ENCODE results near the gene FTSJ3.

FTSJ3 gene

DNA sequence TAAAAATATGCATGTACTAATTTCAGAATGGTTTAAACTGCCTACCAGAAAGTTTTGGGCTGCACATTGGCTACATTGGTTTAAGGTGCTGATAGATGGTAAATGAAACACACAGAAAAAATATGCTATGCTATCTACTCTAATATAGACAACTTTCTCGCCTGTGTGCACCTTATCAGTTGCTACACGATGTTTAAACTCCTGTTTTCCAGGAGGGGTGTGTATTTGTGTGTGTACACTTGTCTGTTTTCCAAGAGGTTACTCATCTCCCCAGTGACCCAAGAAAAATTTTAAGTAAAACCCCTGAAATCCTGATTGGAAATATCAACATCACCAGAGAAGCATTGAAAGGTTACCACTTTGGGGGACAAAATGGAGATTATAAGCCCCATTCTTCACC lies 21.9 kb downstream of the FTSJ3 start:
- TF ChIP-seq CTCF (IDR thresholded peaks at IDR 0.05) = no peak

DNA sequence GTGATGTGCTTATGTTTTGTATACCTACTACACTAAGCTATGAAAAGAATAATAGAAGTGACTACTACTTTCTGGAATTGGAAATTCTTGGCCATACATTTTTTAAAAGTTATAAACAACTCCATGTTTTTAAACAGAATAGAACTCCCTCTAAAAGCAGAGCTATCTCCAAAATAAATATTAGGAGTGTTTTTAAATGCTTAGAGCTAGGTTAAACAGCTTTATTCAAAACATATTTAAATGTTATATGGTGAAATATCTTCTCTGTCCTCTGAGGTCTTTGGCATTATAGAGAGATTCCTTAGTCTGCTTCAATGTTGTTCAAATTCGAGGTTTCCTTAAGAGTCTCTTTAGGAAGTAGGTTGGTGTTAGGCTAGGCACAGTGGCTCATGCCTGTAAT lies 23.1 kb downstream of the FTSJ3 start:
- no peak for TF ChIP-seq CTCF (IDR thresholded peaks at IDR 0.05)

GRCh38 chr17:63800783-63801182 lies 26.7 kb downstream of the FTSJ3 start:
- no peak for TF ChIP-seq CTCF (IDR thresholded peaks at IDR 0.05)

DNA sequence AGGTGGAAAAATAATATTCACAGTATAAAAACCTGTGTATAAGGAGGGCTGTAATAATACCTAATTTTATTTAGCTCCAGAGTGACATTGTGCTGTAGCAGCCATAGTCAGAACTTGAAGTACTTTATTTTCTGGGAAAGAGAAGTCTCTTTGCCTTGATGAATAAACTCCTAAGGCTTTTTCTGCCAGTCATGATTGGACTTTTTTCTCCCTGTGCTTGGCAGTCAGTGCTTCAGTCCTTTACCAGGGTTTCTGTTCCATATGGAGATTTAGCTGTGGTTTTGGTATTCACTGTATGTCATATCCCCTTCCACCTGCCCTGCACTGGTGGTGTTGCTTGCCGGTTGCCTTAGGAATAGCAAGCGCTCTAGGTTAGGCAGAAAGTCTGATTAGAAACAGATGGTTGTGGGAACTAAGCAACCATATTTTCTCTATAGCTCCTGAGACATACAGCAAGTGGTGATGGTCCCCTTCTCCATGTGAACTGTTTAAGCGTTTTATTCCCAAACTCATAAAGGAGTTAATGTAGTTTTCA lies 28.8 kb downstream of the FTSJ3 start:
- TF ChIP-seq CTCF (IDR thresholded peaks at IDR 0.05) = no peak

- TF ChIP-seq CTCF (IDR thresholded peaks at IDR 0.05) = no peak
These were observed 35.3 kb downstream of the FTSJ3 start for GRCh38 chr17:63792055-63792729.

DNA sequence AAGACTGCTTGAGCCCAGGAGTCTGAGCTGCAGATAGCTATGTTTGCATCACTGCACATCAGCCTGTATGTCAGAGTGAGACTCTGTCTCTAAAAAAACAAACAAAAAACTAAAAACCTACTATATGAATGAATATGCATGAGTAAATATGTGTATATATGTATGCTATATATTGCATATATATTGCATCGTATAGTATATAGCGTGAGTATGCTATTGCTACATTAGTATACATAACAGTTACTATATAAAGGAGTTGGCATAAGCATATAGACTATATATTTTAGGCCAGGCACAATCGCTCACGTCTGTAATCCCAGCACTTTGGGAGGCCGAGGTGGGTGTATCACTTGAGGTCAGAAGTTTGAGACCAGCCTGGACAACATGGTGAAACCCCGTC lies 37.4 kb downstream of the FTSJ3 start:
- no peak for TF ChIP-seq CTCF (IDR thresholded peaks at IDR 0.05)

GRCh38 chr17:63786971-63787711 lies 40.3 kb downstream of the FTSJ3 start:
- no peak for TF ChIP-seq CTCF (IDR thresholded peaks at IDR 0.05)

All from LNCAP (cell line).